DMS153 treated with DMSO at 0.1 percent for 48 hours (cell line): ENCODE measurements around the gene MCM3AP.
A peak's percentile ranks its signal among the peaks of the same experiment; 100 is the strongest.
"Not testable (repeated sequence)": the region's sequence is repeated elsewhere in the genome, so short reads cannot be mapped to it uniquely, and the experiment has no call there.

ENCODE experiments used
- DNase-seq: peaks from one replicate; lab custom pipeline; 2025; ENCODE audit not compliant: unreplicated experiment; lab: John Stamatoyannopoulos, UW

MCM3AP gene

DNA sequence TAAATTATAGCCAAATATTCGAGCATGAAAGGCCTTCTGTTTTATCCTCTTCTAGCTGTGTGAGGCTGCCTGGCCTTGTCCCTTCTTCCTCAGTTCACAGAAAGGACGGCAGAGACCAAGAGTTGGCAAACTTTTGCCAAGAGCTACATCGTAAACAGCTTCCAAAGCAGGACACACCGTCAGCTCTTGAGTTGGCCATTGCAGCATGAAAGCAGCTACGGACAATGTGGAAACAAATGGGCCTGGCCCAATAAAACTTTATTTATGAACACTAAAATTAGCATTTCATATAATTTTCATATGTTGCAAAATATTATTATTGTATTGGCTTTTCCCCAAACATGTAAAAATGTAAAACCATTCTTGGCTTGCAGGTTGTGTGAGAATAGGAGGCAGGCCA lies 27.5 kb upstream of the MCM3AP start:
- no peak for DNase-seq

DNA sequence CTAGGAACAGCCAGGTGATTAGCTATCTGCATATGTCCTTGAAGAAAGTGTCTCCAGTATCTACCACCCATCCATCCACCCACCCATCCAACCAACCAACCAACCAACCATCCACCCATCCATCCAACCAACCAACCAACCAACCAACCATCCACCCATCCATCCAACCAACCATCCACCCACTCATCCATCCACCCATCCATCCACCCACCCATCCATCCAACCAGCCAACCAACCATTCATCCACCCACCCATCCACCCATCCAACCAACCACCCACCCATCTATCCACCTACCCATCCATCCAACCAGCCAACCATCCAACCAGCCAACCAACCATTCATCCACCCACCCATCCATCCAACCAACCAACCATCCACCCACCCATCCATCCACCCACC lies 26.2 kb upstream of the MCM3AP start:
- DNase-seq, result no peak

DNA sequence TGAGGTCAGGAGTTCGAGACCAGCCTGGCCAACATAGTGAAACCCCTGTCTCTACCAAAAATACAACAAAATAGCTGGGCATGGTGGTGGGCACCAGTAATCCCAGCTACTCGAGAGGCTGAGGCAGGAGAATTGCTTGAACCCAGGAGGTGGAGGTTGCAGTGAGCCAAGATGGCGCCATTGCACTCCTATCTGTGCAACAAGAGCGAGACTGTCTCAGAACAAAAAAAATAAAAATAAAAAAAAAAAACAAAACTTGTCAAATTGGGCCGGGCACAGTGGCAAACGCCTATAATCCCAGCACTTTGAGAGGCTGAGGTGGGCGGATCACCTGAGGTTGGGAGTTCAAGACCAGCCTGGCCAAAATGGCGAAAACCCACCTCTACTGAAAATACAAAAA lies 24.8 kb upstream of the MCM3AP start:
- not testable (repeated sequence) for DNase-seq

DNA sequence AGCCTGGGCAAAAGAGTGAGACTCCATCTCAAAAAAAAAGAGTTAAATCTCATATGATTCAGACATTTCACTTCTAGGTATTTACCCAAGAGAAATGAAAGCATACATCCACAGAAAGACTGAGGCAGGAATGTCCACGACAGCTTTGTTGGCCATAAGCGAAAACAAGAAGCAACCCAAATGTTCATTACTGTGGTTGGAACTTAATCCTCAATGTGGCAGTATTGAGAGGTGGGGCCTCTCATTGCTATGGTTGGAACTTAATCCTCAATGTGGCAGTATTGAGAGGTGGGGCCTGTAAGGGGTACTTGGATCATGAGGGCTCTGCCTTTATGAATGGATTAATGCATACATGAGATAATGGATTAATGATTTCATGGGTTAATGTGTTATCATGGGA lies 23.0 kb upstream of the MCM3AP start:
- no peak for DNase-seq

DNA sequence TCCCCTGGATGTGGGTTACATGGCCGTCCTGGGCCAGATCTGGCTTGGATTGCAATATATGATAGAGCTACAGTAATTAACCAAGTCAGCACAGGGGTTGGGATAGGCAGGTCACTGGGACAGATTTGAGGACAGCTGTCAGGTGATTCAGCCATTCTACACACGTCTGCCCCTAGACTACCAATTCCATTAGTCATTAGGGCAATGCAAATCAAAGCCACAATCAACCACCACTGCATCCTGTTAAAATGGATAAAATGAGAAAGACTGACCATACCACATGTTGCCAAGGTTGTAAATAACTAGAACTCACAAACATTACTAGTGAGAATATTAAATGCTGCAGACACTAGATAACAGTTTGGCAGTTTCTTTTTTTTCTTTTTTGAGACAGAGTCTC lies 22.2 kb upstream of the MCM3AP start:
- DNase-seq, result no peak

DNA sequence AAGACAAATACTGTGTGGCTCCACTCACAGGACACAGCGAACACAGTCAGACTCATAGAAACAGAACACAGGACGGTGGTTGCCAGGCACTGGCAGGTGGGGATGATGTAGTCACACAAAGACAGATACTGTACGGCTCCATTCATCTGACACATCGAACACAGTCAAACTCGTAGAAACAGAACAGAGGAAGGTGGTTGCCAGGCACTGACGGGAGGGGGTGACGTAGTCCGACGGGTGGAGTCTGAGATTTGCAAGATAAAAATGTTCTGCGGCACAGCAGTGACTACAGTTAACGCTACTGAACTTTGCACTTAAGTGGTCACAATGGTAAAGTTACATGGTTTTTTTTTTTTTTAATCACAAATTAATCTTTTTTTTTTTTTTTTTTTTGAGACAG lies 19.5 kb upstream of the MCM3AP start:
- no peak for DNase-seq

DNA sequence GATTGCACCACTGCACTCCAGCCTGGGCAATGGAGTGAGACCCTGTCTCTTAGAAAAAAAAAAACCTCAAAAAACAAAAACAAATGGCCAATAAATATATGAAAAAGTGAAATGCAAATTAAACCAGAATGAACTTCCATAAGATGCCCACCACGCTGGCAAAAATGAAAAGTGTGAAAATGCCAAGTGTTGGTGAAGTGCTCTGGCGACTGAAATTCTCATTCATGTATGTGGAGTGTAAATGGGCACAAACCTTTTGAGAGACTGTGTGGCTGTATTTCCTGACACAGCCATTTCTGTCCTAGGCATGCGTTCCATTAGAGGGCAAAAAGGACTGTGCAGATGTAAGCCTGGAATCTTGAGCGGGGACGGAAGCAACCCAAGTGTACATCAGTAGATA lies 19.0 kb upstream of the MCM3AP start:
- DNase-seq, result no peak

DNA sequence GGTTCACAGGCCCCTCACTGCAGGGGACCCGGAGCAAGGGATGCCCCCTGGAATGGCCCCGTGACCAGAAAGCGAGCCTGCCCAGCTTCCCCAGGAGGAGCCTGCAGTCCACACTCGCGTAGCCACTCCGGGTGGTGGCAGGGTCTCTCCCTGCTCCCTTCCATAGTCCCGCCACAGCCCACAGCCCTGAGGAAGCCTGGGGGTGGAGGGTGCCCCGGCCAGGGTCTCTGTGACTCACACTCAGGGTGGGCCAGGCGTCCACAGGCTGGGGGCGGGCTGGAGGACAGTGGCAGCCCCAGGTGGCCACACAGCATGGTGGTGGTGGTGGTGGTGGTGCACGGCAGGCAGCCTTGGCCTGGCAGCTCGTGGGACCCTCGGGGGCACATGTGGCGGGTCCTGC lies 16.3 kb upstream of the MCM3AP start:
- no peak for DNase-seq

DNA sequence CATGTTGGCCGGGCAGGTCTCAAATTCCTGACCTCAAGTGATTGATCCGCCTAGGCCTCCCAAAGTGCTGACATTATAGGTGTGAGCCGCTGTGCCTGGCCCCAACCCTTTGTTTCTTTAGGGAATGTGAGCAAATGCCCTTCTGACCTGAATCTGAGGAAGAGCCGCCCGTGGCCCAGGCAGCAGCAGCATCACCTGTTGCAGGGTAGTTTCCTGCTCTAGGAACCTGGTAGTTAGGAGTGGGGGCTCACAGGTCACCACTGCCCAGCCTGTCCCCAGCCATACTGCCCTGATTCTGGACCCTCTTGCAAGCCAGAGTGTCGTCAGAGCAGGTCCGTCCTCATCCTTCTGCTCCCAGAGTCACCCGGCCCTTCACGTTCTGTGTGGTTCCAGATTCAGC lies 13.8 kb upstream of the MCM3AP start:
- no peak for DNase-seq

DNA sequence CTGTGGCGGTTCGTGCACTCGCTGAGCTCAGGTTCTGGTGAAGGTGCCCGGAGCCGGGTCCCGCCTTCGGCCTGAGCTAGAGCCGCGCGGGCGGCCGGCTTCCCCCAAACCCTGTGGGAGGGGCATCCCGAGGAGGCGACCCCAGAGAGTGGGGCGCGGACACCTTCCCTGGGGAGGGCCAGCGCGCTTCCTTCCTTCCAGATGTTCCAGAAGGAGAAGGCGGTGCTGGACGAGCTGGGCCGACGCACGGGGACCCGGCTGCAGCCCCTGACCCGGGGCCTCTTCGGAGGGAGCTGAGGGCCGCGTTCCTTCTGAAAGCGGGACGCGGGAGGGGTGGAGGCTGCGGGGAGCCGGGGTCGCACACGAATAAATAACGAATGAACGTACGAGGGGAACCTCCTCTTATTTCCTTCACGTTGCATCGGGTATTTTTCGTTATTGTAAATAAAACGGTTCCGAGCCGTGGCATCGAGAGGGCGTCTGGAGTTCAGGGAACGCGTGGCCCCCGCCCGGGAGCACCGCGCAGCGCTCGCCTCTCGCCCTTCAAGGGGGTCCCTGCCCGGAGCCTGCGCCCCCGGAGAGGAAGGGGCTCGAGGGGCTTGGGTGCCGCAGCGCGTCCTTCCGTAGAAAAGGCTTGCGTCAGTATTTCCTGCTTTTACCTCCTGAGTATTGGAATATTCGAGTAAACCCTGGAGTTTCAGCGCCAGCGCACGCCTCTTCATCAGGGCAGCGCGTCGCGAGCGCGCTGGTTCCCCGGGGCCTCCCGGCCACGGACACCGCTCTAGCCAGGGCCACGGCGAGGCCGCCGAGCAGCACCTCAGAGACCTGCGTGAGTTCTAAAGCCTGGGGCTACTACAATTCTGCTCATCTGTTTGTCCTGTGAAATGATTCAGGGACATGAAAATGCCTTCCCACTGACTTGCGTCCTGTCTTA lies 12.2 kb upstream of the MCM3AP start:
- no peak for DNase-seq

DNA sequence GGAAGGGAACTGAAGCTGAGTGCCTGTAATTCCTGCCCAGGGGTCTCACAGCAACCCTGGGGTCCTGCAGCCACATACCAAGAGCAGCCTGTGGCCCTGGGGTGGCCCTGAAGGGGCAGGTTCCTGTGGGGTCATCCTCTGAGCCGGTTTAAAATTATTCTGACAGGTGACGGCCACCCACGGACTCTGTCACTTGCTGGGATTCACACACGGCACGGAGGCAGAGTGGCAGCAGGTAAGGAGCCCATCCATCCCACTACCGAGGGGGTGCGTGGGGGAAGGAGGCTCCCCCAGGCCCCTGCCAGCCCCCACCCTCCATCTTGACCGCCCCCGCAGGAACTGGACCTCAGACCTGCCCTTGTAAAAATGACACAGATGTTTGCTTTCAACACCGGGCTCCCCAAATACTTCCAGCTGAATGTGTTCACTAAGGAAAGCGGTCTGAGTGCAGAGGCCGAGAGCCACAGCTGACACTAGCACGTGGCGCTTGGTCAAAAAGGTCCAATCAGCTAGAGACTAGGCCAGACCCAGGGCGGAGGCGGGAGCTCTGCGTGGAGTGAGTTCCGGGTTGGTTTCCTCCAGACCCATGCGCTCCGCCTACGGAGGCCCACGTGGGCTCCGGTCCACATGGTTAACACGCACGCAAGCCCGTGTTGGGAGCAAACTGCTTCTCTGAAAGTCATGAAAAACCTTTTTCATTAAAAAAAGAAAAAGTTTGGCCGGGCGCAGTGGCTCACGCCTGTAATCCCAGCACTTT lies 10.8 kb upstream of the MCM3AP start:
- peak; percentile 45 for DNase-seq

DNA sequence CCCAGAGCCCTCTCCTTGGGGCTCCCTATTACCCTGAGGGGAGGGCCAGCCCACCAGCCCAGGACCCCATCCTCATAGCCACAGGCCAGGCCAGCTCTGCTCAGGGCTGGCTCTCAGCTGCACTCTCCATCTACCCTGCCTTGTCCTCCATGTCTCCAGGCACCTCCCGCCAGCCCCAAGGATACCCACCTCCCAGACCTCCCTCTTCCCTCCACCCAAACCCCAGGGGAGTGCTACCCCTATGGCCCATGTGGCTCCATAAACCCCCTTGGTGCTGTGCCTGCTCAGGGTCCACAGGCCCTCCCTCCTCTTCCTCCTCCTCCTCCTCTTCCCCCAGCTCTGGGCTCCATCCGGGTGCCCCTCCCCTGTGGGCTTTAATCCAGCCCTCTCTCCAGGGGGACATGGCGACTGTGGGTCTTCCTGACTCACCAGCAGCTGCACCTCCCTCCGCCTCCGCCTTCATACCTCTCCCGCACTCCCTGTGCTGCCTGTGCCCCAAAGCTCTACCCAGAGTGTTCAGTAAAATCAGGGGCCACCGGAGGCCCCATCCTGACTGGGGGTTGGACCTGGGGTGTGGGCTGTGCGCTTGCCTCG lies 9.9 kb upstream of the MCM3AP start:
- no peak for DNase-seq

DNA sequence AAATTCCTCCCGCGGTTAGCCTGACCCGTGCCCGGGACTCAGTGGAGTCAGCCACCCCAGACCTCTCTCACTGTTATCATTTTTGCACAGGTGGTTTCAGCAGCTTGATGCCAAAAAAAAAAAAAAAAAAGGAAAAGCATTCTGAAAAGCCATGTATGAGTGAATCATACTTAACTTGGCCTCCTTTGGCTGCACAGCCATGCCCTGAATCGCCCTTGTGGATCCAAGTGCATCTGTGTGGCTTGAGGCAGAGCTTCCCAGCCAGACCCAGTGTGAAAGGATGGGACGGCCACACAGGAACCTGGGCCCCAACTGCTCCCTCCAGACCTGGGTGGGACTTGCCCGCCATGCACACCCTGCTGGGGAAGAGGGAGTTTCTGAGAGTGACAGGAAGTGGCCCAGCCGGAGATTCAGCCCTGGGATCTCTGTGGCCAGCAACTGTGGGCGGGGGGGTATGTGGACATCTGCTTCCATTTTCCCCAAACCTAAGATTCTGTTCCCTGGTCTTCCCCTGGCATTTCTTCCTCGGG lies 9.3 kb upstream of the MCM3AP start:
- DNase-seq, result no peak

DNA sequence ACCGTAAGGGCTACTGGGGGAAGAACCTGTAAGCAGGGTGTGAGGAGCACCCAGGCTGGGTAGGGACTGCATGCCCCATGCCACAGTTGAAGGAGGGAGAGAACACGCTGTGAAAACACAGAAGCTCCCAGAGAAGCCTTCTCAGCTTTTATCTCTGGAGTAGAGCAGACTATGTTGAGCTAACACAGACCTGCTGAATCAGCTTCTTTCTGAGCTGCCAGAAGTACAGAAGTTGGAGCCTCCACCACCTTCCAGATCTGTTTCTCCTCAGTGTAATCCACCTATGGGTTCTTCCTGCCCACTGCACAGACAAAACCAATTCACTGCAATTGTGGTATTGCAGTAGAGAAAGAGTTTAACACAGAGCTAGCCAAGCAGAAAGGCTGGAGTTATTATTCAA lies 6.2 kb upstream of the MCM3AP start:
- no peak for DNase-seq

DNA sequence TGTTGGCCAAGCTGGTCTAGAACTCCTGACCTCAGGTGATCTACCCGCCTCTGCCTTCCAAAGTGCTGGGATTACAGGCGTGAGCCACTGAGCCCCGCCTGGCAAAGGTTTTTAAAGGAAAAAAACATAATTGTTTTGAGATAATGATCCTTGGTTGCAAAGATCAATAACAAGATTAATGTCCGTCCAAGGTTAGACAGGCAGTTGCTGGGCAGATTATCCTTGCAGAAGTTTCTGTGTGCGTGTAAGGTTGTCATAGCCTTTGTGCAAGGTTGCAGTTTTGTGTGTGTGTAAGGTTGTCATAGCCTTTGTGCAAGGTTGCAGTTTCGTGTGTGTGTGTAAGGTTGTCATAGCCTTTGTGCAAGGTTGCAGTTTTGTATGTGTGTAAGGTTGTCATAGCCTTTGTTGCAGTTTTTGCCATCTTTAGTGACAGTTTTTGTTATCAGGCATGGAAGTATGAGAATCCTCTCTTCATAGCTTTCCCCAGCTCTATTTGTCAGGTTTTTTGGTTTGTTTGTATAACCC lies 4.3 kb upstream of the MCM3AP start:
- DNase-seq, result no peak

DNA sequence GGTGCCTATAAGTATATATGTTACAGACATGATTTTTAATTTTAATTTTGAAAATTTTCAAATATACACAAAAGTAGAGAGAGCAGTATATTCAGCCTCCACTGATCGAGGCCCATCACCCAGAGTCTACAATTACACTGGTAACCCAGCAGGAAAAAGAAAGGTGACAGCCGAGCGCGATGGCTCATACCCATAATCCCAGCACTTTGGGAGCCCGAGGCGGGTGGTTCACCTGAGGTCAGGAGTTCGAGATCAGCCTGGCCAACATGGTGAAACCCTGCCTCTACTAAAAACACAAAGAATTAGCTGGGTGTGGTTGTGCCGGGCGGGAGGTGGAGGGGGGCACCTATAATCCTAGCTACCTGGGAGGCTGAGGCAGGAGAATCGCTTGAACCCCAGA lies 2.1 kb upstream of the MCM3AP start:
- DNase-seq, result no peak

DNA sequence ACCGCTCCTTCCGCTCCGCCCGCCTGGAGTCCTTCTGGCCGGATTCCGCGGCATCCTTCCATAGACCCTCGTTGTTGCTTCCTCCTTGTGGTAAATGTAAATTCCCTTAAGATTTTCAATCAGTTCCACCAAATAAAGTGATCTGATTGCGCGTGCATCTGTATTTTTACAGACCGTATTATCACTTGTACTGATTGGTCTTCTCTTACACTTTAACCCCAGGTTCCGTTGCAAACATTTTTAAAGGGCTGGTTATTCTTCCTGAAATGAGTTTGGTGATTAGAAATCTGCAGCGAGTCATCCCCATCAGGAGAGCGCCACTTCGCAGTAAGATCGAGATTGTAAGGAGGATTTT lies 1.2 kb upstream of the MCM3AP start:
- peak; percentile 42 for DNase-seq

DNA sequence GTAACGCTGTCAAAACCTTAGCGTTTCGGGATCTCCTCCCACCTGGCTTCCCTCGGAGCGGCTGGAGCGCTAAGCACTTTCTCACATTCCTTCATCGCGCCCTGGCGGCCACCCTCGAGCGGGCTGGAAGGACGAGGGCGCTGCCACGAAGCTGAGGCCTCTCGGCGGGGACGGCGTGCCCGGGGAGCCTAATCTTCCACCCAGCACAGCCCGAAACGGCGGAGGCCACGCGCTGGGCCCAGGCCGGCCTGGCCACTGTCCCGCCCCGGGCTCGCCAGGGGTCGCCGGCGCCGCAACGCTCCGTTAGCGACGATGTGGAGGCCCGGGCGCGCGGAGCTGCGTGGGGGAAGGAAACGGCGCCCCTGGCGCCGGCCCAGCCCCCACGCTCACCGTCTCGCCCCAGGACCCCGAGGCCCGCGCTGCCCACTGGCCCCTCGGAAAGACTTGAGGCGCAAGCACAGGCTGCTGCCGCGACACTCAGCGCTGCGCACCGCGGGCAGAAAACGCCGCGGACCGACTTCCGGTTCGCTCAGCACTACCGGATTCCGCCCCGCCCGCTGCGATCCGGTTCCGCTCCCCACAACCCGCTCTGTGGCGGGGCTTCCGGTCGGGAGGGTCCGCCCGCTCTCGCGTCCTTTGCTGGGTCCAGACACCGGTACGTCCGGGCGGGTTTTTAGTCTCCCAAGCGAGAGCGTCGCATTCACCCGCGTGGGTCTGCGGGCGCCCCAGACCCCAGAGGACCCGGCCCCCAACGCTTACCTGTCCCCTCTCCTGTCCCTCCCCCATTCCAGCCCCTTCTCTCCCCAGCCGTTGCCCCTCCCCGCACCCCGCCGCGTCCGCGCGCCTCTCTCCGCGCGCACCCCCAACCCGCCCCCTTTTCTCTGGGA lies 593 bp upstream of the MCM3AP start, which contains the start of gene YBEY:
TSS of gene YBEY (plus strand) at position 582 of the 887 bp plus-strand sequence. CDS start 572 bp downstream, outside the sequence.
- peak; percentile 57 for DNase-seq

DNA sequence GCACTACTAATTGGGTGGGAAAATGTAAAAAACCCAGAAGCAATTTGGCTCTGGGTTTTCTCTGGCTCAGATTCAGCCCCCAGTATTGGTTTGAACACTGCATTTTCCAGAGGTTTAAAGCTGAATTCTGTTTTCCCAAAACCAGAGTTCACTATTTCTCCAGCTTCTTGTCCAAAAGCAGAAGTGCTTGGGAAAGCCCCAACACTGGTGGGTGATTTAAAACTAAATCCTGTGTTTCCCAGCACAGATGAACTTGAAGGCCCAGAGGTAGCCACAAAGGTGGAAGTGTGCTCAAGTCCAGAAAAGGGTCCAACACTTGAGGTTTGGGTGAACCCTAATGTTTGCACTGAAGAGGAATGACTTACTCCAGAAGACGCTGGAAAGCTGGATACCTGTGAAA lies 678 bp downstream of the MCM3AP start:
- DNase-seq, result no peak

DNA sequence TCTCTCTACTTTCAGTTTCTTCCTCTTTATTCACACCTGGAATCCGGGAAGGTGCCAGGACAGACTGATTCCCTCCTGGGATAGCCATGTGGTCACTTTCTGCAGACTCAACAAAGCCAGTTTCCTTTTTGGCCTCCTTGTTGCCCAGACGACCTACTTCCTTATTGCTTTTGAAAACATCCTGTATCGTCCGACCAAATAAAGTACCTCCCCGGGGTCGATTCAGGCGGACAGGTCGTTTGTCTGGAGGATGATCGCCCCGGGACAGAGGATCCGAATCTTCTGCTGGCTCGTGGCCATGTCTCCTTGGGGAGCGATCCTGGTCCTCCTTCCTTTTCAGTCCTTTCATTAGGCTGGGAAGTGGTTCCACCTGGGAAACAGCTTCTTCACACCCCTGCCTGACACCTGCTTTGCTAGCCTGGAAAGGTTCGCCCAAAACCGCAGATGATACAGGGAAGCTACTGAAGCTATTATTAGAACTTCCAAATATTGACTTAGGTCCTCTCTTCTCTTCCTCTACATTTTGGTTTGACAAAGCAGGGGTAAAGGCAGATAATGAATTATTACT lies 1.2 kb downstream of the MCM3AP start:
- peak; percentile 42 for DNase-seq
